Measurements from ENCODE around the gene HOOK2.

- peak; percentile 74 to 93 (median 91) for TF ChIP-seq CTCF (IDR thresholded peaks at IDR 0.05)
- TF ChIP-seq POLR2A (IDR thresholded peaks at IDR 0.05), result peak in 1 of 2 donors; percentile 12
Observed at GRCh38 chr19:12757544-12758274, 17.6 kb downstream of the HOOK2 start.

Data from Peyer's patch (tissue), 4 donors.